NCI-H748 treated with DMSO at 0.1 percent for 48 hours (cell line): ENCODE results near the gene IGFBP7.

Source experiments
- DNase-seq: peaks from one replicate; lab custom pipeline; 2025; lab: John Stamatoyannopoulos, UW

The IGFBP7 gene

DNA sequence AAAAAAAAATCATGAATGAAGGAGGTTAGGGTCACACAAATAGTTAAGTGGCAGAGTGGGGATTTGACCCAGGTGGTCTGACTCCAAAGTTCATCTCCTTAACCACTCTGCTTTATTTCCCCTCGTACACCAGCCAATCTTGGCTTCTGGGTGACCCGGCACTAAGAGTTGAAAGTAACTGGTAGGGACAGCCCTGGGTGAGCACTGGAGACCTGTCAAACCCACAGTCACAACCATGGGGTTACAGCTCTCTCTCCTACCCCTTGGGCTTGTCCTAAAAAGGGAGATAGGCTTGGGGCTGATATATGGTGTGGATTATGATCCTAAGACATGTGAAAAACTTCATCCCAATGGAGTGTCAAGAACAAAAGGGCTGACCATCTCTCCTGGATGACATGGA lies 12.5 kb downstream of the IGFBP7 start:
- no peak for DNase-seq

DNA sequence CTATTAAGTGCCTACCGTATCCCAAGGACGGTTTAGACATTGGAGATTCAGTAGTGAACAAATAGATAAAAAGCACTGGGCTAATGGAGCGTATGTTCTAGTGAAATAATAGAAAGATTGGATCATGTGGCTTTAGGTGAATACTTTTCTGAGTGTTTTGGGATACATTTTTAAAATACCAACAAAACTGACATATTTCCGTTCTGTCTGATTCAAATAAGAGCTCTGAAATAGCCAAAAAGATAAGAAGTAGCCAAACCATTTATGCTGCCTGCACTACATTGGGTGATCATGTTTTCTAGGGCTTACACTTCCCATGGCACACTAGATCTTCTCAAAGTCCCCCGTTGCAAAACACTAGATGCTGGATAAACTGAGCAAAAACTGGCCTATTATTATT lies 14.2 kb downstream of the IGFBP7 start:
- no peak for DNase-seq

DNA sequence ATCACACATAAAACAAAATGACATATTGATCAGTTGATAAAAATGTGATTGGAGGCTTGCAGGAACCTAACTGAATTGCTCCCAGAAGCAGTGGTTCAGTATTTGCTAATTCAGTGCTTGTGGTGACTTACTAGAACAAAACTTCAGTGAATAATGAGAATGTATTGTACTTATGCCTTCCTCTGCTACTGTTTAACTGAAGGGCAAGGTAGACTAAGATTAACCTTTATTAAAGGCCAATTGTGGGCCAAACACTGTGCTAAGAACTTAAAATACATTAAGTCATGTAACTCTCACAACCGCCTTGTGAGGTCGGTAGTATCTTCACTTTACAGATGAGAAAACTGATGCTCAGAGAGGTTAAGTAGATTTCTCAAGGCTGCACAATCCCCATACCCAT lies 14.9 kb downstream of the IGFBP7 start:
- DNase-seq = no peak

DNA sequence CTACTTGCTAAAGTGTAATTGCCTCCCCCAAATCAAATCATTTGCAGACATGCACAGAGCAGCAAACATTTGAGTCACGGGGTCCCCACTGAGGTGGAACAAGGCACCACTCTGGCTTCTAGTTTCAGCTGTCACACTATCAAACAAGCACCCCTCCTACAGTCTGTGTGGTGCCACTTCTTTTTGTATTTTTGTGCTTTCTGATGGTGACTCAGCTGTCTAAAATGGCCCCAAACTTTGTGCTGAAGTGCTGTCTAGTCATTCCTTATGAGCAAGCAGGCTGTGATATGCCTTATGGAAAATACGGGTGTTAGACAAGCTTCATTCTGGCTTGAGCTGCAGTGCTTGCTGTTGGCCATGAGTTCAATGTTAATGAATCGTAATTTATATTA lies 15.4 kb downstream of the IGFBP7 start:
- DNase-seq = no peak

DNA sequence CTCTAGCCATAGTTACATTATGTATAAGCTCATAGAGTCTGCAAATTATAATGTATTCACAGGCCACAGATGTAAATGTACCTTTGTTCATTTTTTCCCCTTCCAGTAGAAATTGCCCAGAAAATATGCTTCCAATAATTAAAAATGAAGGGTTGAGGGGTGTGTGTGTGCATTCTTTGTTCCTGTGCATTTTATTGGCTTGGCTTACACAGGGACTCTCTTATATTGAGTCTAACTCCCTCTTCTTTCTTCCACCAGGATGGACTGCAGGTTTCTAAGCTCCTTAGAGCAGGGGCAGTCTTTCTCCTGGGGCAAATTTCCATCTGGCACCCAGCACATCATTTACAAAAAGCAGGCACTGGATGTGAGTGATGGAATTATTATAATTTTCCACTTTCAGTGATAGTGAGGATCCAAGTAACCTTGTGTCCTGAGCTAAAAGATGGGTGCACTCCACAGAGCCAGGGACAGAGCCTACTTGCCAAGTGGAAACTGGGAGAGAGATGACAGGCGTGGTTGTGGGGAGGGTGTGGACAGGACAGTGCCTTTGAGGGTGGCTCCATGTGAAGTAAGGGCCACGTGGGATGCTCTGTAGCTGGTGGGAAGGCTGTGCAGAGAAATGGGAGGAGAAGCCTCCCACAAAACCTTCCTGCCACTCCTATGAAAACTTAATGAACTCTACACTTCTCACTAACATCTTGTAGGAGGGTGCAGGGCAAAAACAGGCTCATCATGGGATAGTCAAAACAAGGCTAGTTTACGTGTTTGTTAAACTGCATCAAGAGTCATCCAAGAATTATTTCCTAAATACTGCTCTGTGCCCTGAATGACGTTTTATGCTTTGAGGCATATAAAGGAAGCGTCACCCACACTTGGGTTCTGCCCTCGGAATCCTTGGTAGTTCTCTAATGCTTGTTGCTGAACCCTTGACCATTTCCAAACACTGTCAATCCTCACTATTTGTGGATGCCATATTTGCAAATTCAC lies 16.0 kb downstream of the IGFBP7 start:
- DNase-seq = no peak

DNA sequence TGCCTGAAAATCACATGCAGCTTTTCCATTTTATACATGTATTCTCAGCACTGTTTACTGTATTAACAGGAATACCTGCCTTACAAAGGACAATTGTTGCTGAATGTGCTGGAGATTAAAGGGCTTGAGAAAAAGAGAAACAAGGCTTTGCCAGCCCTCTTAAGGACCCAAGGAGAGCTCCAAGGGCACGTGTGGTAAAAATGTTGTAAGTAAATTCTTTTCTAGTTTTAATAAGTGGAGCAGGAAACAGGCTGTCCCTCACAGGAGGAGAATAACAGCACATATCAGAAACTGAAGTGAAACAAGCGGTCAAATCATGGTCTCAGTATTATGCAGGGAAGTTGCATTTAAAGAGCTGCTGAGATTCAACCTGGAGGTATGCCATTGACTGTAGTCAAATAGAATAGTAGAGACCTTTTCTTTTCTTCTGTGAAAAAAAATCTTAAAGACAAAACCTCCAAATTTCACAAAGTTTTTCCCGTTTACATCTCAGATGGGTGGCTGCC lies 18.5 kb downstream of the IGFBP7 start:
- DNase-seq = no peak

DNA sequence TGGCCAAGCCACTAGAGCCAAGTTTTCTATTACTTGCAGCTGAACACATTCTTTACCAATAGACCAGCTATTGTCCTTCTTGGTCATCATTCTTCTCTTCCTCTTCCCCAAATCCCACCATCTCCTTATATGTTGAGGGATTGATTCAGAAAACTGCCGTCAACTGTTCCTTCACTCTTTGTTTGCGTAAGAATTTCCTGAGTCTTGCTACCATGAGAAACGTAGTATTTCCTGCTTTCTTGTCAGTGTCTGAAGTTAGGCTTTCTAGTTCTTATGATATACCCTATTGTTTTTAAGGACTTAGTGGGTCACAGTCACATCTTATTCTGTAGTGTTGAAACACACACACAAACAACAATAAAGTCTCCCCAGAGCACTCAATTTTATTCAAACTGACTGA lies 20.1 kb downstream of the IGFBP7 start:
- no peak for DNase-seq

DNA sequence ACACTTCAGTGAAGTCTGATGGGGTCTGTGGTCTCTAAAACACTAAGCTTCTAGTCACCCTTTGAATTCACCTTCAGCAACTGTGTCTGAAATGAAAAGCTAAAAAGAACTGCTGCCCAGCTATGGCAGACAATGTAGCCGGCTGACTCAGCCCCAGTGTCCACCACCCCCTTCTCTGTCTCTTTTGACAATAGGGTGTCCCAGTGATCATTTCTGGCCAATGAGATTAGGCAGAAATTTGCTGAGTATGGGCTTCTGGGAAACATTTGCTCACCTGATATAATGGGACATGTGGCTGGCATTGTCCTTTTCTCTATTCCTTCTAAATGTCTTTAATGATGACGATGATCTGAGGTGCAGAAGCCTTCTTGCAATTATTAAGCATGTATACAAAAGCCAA lies 20.6 kb downstream of the IGFBP7 start:
- no peak for DNase-seq

DNA sequence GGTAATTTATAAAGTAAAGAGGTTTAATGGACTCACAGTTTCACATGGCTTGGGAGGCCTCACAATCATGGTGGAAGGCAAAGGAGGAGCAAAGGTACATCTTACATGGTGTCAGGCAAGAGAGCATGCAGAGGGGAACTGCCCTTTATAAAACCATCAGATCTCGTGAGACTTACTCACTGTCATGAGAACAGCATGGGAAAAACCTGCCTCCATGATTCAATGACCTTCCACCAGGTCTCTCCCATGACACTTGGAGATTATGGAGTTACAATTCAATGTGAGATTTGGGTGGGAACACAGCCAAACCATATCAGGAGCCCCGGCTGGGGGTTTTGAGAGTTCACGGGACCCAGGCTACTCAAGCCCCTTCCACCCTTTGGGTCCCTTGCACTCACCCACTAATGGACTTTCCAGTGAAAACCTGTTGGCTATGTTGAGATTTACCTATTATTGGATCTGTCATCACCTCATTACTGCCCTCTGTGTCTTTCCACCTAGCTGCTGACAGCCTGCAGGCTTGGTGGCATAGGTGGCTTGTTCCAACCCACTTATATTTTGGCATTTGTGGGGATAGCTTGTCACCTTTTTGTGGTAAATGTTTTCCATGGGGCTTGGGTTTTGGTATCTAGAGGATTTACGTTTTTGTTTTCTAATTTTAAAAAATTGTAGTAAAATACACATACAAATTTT lies 24.0 kb downstream of the IGFBP7 start:
- DNase-seq = no peak

DNA sequence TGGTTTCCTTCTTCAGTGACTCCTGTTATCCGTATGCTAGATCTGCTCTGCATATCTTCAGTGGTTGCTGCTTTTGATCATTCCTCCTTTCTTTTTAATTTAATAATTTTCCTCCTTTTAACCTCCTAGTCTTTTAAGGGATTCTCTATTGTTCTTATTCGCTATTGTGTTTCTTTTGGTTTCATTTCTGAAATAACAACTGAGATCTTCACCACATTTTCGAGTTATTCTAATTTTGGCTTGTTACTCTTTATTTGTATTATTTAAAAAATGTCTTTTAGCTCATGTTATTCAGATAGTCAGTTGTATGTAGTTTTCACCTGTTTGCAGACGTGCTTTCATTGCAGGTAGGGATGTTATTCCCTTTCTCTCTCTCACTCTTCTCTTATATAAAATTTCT lies 24.9 kb downstream of the IGFBP7 start:
- no peak for DNase-seq

DNA sequence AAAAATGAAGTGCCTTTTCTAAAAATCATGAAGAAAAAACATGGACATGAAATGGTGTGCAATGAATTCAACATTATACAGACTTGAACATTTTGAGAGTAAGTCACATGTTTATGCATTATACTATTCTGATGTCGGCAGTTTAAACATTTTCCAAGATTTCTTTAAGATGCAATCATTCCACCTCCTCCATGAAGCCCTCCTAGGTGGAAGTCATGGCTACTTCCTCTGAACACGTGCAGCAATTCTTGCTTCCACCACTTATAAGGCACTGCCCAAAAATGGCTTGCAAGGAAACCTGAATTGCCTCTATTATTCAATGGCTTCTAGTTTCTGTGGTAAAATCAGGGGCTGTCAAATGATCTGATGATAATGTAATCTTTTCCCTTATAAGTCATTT lies 25.8 kb downstream of the IGFBP7 start:
- no peak for DNase-seq

DNA sequence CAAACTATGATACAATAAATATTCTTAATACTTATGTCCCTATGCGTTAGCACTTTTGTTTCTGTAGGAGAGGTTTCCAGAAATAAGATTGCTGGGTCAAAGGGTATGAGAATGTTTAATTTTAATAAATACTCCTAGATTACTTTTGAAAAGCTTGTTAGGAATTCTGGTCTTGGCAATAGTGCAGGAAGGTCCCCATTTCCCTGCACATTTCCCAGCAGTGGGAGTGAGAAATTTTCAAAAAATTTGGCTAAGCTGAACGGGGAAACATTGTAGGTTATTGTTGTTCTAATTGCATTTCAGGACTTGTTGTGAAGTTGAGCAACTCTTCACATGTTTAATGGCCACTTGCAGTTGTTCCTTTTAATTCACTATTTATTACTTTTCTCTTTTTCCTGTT lies 27.1 kb downstream of the IGFBP7 start:
- no peak for DNase-seq

DNA sequence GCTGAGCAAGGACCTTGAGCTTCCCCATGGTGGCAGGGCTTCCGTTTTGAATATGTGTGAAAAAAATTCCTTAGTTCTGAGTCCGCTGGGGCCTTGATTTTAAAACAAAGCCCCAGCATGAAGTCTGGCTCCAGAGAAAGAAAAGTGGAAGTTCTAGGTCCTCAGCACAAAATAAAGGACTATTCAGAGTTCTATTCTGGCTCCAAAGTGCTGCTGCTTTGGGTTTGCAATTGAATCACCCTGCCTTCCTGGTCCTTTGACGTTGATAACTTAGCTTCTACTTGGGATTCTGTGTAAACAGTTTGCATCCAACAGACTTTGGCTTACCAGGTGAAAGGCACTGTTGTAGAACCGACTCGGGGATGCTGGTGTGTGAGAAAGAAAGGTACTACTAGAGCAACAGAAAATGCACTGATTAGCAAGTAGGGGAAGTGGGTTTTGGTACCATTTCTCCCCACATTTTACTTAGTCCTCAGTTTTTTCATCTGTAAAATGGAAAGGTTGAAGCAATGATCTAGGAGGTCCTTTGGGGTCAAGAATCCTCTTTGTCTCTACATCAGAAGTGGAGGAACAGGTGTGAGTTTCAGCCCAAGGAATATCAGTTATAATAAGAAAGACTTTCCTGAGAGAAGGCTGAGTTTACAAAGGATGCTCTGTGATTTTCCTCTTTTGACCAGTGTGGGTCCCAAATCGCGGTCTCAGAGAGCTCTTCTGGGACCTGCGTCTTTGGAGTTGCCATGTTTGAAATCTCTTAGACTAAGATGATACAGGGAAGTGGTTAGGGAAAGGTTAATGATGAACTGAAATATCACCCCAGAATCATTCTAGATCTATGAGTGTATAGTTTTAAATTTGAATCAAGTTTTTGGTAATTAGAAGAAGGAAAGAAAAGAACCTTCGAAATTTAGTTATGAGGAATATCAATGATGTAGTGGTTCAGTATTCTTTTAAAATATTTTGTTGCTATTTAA lies 28.2 kb downstream of the IGFBP7 start:
- no peak for DNase-seq

DNA sequence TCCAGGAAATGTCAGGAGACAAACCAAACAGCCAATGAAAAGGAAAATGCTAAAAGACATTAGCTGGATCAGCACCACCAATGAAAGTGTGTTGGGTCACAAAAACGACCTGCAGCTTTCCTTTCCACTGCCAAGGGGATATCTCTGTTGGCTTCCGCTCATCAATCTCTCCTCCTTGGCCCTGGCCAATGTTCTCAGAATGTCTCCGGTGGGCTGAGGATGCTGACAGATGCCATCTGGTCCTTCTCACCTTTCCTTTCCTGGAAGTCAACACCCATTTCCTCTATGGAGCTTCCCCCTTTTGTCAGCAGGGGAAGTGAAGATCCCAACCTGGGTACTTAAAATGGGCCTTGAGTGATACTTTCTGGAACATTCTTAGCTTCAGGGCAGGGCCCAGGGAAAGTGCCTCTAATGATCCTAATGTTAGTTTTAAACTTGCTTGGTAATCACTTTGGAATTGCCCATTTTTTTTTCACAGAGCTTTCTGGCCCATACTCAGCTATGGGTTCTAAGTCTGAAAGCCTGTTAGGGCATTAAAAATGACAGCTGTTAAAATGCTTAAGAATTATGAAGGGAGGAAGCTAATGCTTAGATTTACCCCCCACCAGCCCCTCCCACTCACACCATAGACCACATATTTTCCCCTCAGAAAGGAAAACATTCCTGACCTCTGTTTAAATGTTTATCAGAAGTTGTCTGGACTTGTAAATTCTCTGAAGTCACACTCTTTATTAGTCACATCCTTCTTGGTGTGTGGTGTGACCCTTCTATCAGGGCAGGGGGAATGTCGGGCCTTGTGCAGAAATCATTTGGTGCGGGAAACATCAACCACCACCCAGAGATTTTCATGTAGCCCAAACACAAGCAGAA lies 29.2 kb downstream of the IGFBP7 start:
- DNase-seq = no peak

DNA sequence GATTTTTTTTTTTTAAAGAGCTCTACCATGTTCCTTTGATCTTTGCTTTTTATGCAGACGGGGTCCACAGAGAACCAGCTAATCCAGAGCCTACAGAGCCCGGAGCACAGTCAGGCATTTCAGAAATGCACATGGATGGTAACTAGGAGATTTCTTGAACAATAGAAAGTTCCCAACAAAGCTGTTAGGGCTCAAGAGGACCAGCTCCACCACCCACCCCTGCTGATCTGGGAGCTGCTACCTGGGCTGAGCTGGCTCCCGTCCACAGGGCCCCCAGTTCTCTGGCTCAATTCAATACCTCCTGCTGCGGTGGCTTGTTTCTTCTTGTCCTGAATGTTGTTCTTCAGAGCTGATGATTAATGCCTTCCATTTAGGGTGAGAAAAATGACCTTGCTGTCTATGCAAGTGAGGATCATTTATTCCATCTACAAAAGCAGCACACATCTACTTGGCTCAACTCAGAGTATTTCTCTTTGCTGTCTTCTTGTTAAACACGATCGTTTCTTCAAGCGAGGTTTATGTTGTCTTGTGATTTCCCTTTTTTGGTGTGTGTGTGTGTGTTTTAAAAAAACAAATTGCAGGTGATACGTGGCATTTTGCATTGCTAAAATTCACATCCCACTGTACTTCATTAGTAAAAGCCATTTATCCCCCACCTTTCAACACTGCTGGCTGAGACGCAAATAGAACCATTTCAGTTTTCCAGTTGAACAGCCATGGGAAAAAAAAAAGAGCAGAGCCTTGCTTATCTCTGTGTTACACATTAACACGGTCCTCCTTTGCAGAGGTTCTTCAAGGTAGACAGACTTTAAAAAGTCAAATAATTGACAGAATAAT lies 31.3 kb downstream of the IGFBP7 start:
- DNase-seq = no peak

DNA sequence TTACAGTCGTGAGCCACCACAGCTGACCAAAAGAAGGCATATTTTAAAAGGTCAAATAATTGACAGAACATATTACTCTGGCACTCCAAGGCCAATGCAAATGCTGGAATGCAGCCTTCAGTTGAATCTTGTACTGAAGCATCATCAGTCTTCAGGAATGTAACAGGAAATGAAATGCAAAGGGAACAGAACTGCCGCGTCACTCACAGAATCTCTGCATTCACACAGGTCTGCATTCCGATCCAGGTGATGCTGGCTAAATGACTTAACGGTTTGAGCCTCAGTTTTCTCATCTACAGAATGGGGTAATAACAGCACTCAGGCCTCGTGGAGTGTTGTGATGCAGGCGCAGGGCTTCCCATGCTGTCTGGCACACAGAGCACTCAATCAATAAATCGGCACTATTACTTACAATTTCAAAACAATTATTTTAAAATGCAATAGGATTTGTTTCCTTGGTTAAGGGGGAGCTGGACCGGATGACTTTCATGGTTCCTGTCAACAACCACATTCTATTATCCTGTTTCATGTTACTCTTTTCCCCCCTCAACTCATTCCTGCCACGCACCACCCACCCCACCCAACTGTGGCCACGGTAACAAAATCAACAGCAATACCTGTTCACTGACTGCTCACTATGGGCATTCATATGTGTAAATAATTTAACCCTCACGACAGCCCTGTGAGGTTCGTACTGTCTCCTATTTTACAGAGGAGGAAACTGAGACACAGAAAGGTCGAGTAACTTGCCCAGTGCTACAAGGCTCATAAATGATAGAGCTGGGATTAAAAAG lies 32.4 kb downstream of the IGFBP7 start:
- no peak for DNase-seq

DNA sequence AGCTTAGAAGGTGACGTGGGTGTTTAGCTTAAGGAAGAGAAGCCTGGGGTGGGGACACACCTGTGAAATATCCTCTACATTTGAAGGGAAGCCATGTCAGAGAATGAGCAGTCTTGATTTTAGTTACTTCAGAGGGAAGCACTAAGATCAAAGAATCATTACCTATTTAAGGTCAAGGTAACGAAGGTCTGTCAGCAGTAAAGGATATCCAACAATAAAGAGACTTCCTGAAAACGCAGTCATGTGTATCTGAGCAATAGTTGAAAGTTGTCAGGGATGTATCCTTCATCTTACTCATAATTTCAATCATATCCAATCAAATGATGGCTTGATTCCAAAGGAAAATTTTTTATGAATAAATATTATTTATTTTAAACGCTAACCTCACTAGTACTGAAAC lies 33.5 kb downstream of the IGFBP7 start:
- DNase-seq = no peak

DNA sequence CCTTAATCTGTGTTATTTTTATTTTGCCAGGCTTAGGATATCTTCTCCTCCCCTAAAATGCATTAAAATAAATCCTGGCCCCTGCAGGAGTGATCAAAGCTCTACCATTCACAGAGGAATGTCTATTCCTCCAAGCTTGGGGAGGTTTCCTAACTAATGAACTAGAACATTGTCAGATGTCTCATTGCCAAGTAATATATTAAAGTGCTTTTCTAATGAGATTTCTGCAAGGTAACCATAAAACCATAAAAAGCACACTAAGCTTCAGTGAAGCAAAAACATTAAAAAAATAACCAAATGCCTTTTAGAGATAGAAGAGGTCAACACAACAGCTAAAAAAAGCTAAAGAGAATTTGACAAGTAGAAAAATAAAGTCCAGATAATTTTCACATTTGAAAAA lies 34.8 kb downstream of the IGFBP7 start:
- no peak for DNase-seq

DNA sequence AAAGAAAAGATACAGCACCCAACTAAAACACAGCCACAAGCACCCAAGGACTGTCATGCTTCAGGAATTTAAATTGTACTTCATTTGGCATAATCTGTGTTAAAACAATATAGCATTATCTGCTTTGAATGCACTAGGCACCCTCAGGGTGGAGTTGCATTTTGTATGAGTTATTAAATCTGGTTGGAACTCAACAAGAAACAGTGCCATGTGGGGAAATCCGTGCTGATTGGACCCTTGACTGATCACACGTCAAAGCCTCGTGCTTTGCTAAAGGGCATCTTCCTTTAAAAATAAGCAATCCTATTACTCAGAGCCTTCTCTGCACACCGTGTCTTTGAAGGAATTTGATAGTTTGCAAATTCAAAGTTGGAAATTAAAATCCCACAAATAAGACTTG lies 35.4 kb downstream of the IGFBP7 start:
- no peak for DNase-seq
